ENCODE measurements around the gene MSH5. TPM values are rescaled to one million over a fixed set of nuclear protein-coding genes. Genes with fewer than 3 reads are reported as not detected.

MSH5 gene
- total and polyA plus RNA-seq, 2 of the 13 experiments (the other 11 are each of a cell fraction or from before 2014, with no cell fraction given) = 10.2 to 38.7 TPM

DNA sequence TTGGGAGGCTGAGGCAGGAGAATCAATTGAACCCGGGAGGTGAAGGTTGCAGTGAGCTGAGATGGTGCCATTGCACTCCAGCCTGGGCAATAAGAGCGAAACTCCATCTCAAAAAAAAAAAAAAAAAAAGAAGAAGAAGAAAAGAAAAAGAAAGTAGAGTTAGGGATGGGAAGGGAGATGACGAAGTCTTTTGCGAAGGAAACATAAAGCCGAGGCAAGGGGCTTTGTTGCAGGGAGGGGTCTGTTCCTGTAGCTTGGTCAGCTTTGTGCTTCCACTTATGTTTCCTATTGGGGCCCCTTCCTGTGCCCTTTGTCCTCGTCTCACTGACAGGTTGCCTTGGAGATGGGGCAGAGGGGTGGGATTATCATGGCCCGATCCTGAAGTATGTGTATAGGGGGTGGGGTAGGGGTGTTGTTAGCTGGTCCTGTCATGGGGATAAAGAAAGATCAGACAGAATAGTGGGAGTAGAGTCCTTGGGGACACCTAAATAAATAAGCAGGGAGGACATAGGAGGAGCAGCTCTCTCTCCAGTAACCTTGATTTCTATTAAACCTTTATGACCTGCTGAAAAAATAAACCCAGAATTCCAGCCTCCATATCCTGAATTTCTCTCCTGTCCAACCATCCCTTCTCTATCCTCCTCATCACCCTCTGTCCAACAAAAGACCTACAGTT lies 2.4 kb upstream of the MSH5 start:
- Histone ChIP-seq H3K36me3 (replicated peaks in 1 of 2; ENCODE audit: control insufficient read depth in 1 of 2, insufficient read depth in 2 of 2, low read length in 2 of 2) (peaks cover 10 to 27% of the 10 kb centered on the region in 2 experiments), H3K27ac (ENCODE audit: extremely low read length, insufficient read depth, low read length) (peak overlapping the region; percentile 99), H3K4me2 (ENCODE audit: low read depth, low read length) (peak overlapping the region; percentile 98), H3K27me3 (ENCODE audit: control insufficient read depth in 1 of 2, insufficient read depth in 2 of 2, low read length in 2 of 2) (no peaks in the 10 kb centered on the region; a peak in 1 of 5 replicates), H2AFZ (ENCODE audit: low read length) (no peak overlapping the region), H3K4me3 (replicated peaks in 1 of 3; ENCODE audit: insufficient read depth in 1 of 3, low read depth in 2 of 3, low read length in 3 of 3) (peak overlapping the region; percentile 71 to 92 (median 92); a peak in 5 of 6 replicates), H3K9me3 (ENCODE audit: low read length) (no peaks in the 10 kb centered on the region), H3K4me1 (ENCODE audit: insufficient read depth, low read length) (peaks cover 65% of the 10 kb centered on the region), H3K9ac (ENCODE audit: insufficient read depth, low read depth, low read length) (peak overlapping the region; percentile 98), H3K79me2 (ENCODE audit: insufficient read depth, low read length) (peaks cover 41% of the 10 kb centered on the region), H4K20me1 (ENCODE audit: insufficient read depth, low read length) (peaks cover 18% of the 10 kb centered on the region; the same call in 1 of the 2 replicates)
- ChIA-PET CTCF (ENCODE audit: low intra/inter-chr PET ratio, low total read pairs) (no interaction called here), POLR2A (interaction anchor here (0.5 to 11.3 kb wide), 54 partner anchors 8 to 1234 kb away, joined by 3 to 279 read pairs (median 10); partner anchors contain the start of genes ABHD16A, APOM, BAG6 and C2)
- peak; percentile 67 for ATAC-seq
- intact Hi-C loops (cut with micrococcal nuclease; ENCODE audit: unreplicated experiment) = loop anchor here (1.0 to 5.0 kb wide), 3 partner anchors 8 to 70 kb away; partner anchors contain the start of genes ABHD16A, DDAH2 and LSM2
- WGBS (ENCODE audit: low lambda C conversion rate) = 1% methylated on average over 7 of the region's 7 CpGs
- in situ Hi-C loops (cut with HindIII; ENCODE audit: extremely low pct_ligation_motif_present, low pct_unique_long_range_greater_than_20kb) = no loop called here
- peak; percentile 99 for DNase-seq (ENCODE audit: low spot score)
- peak; percentile 94 for FAIRE-seq
- BruUV-seq (replicated peaks) = no TSS peak
- peak; percentile 83 to 94; a peak in 3 of 4 replicates for TF ChIP-seq EP300 (IDR thresholded peaks at IDR 0.05; ENCODE audit: low read depth in 2 of 2, low read length in 2 of 2)
- TF ChIP-seq EP300 (CRISPR knock-in tag; IDR thresholded peaks at IDR 0.05; ENCODE audit: borderline replicate concordance) = peak; percentile 90
- no peak for TF ChIP-seq CREB1 (IDR thresholded peaks at IDR 0.05)
- TF ChIP-seq CREB1 (CRISPR knock-in tag; IDR thresholded peaks at IDR 0.05) = peak; percentile 66
- TF ChIP-seq ZNF75D (CRISPR knock-in tag; IDR thresholded peaks at IDR 0.05; ENCODE audit: borderline replicate concordance) = no peak
- TF ChIP-seq NBN (conservative IDR thresholded peaks at IDR 0.05) = 0 out of 2 replicates have a peak, but pooled peaks have one; percentile 14
- TF ChIP-seq POGK (CRISPR knock-in tag; conservative IDR thresholded peaks at IDR 0.05) = no peak; the same call in 1 of the 2 replicates
- no peak for TF ChIP-seq ZBTB26 (CRISPR knock-in tag; IDR thresholded peaks at IDR 0.05; ENCODE audit: borderline replicate concordance)
- no peak; the same call in 1 of the 2 replicates for TF ChIP-seq JDP2 (CRISPR knock-in tag; IDR thresholded peaks at IDR 0.05; ENCODE audit: borderline replicate concordance)
- no peak for TF ChIP-seq ZSCAN20 (CRISPR knock-in tag; IDR thresholded peaks at IDR 0.05; ENCODE audit: borderline replicate concordance)
- no peak for TF ChIP-seq ZNF562 (CRISPR knock-in tag; IDR thresholded peaks at IDR 0.05; ENCODE audit: borderline replicate concordance)
- no peak for TF ChIP-seq CREBL2 (CRISPR knock-in tag; IDR thresholded peaks at IDR 0.05; ENCODE audit: borderline replicate concordance)
- no peak for TF ChIP-seq NR1H2 (CRISPR knock-in tag; IDR thresholded peaks at IDR 0.05; ENCODE audit: borderline replicate concordance, low read depth)
- no peak for TF ChIP-seq MNT (IDR thresholded peaks at IDR 0.05)
- no peak for TF ChIP-seq PHF5A (CRISPR knock-in tag; IDR thresholded peaks at IDR 0.05; ENCODE audit: low read depth, unreplicated experiment)
- TF ChIP-seq ZNF737 (CRISPR knock-in tag; IDR thresholded peaks at IDR 0.05; ENCODE audit: borderline replicate concordance) = no peak
- TF ChIP-seq ZNF430 (CRISPR knock-in tag; IDR thresholded peaks at IDR 0.05) = no peak

Data from HepG2 (cell line).